Epithelial cell of prostate (primary cell): Measurements from ENCODE around the gene LHFPL2.

Experiments
- DNase-seq: peaks from one replicate; pipeline ENCODE4 v3.0.0-alpha.2; 2011; ENCODE audit warnings: low read depth, low spot score
- H3K27ac ChIP-seq: fragments of 450-650 bp; 2 replicates; pipeline ENCODE4 v1.5.1; 2017; ENCODE audit warnings: mild to moderate bottlenecking

The LHFPL2 gene

GRCh38 chr5:78553580-78554353 is 94.8 kb downstream of the LHFPL2 start:
- peak overlapping the region; percentile 48 for H3K27ac ChIP-seq
- DNase-seq = no peak

GRCh38 chr5:78552729-78553342 is 95.7 kb downstream of the LHFPL2 start:
- no peak for DNase-seq
- peak overlapping the region; percentile 48 for H3K27ac ChIP-seq

GRCh38 chr5:78550891-78551290 is 97.7 kb downstream of the LHFPL2 start:
- H3K27ac ChIP-seq = peak overlapping the region; percentile 21

GRCh38 chr5:78549043-78549442 is 99.5 kb downstream of the LHFPL2 start:
- H3K27ac ChIP-seq = no peak overlapping the region
- DNase-seq = no peak

More at GRCh38 chr5:78550891-78551290, 97.7 kb downstream of the LHFPL2 start:
- no peak for DNase-seq

GRCh38 chr5:78547731-78548615 is 100.6 kb downstream of the LHFPL2 start:
- no peak overlapping the region for H3K27ac ChIP-seq
- no peak for DNase-seq

- no peak overlapping the region for H3K27ac ChIP-seq
- no peak for DNase-seq
These were observed 101.4 kb downstream of the LHFPL2 start for GRCh38 chr5:78547183-78547582.

- H3K27ac ChIP-seq = no peak overlapping the region
- no peak for DNase-seq
These were observed 102.1 kb downstream of the LHFPL2 start for GRCh38 chr5:78546276-78546996.

- no peak overlapping the region for H3K27ac ChIP-seq
These were observed 103.2 kb downstream of the LHFPL2 start for GRCh38 chr5:78545406-78545805.

GRCh38 chr5:78544561-78545201 is 103.9 kb downstream of the LHFPL2 start:
- no peak overlapping the region for H3K27ac ChIP-seq
- no peak for DNase-seq

More at GRCh38 chr5:78545406-78545805, 103.2 kb downstream of the LHFPL2 start:
- DNase-seq = no peak

GRCh38 chr5:78543916-78544315 is 104.7 kb downstream of the LHFPL2 start:
- no peak for DNase-seq
- no peak overlapping the region for H3K27ac ChIP-seq

- DNase-seq = no peak
- no peak overlapping the region for H3K27ac ChIP-seq
These were observed 105.3 kb downstream of the LHFPL2 start for GRCh38 chr5:78543292-78543691.

GRCh38 chr5:78542321-78542840 is 106.2 kb downstream of the LHFPL2 start:
- no peak overlapping the region for H3K27ac ChIP-seq
- DNase-seq = no peak

- DNase-seq = no peak
- H3K27ac ChIP-seq = no peak overlapping the region
These were observed 107.4 kb downstream of the LHFPL2 start for GRCh38 chr5:78541086-78541654.

- DNase-seq = no peak
- H3K27ac ChIP-seq = no peak overlapping the region
These were observed 108.1 kb downstream of the LHFPL2 start for GRCh38 chr5:78540335-78541085.

- no peak for DNase-seq
- peak overlapping the region; percentile 37 for H3K27ac ChIP-seq
These were observed 110.2 kb downstream of the LHFPL2 start for GRCh38 chr5:78538240-78538850.

GRCh38 chr5:78537821-78538220 is 110.8 kb downstream of the LHFPL2 start:
- DNase-seq = peak; percentile 61
- peak overlapping the region; percentile 37 for H3K27ac ChIP-seq

GRCh38 chr5:78537411-78537810 is 111.2 kb downstream of the LHFPL2 start:
- DNase-seq = no peak
- peak overlapping the region; percentile 37 for H3K27ac ChIP-seq

GRCh38 chr5:78536661-78537196 is 111.8 kb downstream of the LHFPL2 start:
- H3K27ac ChIP-seq = no peak overlapping the region

More at GRCh38 chr5:78536661-78537196, 111.8 kb downstream of the LHFPL2 start:
- DNase-seq = no peak
